ENCODE measurements around the gene TJP3.

The TJP3 gene

DNA sequence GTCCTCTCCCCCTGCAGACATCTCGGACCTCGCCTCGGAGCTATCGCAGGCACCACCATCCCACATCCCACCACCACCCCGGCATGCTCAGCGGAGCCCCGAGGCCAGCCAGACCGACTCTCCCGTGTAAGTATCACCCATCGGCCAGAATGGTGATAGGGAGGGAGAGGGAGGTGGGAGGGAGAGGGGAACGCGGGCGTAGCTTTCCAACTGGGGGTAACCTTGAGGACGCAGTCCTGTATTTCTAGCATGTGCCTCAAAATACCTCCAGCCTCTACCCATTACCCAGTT lies 26.1 kb downstream of the TJP3 start:
- Histone ChIP-seq H3K9ac (no peak overlapping the region), H3K27me3 (no peaks in the 10 kb centered on the region), H3K27ac (no peak overlapping the region), H3K4me1 (peaks cover 0 to 6% (median 2%) of the 10 kb centered on the region in 10 experiments; a peak in 5 of 20 replicates), H3K4me3 (no peak overlapping the region), H3K36me3 (no peaks in the 10 kb centered on the region), H4K20me1 (no peaks in the 10 kb centered on the region), H3K9me3 (replicated peaks in 1 of 11) (no peaks in the 10 kb centered on the region), H3K4me2 (no peak overlapping the region)
- TF ChIP-seq Cebpa-rat (IDR thresholded peaks at IDR 0.05): no peak

DNA sequence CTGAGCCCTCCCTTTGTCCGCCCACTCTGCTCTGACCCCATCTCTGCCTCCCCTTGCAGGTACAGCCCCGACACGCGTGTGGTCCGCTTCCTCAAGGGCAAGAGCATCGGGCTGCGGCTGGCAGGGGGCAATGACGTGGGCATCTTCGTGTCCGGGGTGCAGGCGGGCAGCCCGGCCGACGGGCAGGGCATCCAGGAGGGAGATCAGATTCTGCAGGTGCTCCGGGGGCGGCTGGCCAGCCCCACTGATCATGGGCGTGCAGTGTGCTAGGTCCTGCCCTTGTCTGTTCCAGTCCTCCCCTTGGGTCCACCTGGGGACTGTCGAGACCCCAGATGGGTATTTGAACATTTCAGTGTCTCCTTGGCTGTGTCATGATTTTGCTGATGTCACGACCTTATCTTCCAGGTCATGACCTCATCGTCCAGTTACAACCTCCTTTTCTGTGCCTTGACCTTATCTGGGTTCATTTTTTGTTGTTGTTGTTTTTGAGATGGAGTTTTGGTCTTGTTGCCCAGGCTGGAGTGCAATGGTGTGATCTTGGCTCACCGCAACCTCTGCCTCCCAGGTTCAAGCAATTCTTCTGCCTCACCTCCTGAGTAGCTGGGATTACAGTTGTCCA lies 28.0 kb downstream of the TJP3 start:
- Histone ChIP-seq H3K9me3 (replicated peaks in 1 of 11) (no peaks in the 10 kb centered on the region), H3K9ac (no peak overlapping the region), H4K20me1 (no peaks in the 10 kb centered on the region), H3K4me1 (peaks cover 0 to 12% (median 5%) of the 10 kb centered on the region in 10 experiments; a peak in 5 of 20 replicates), H3K4me3 (no peak overlapping the region), H3K36me3 (no peaks in the 10 kb centered on the region), H3K27me3 (no peaks in the 10 kb centered on the region), H3K27ac (no peak overlapping the region), H3K4me2 (no peak overlapping the region)
- no peak for TF ChIP-seq Cebpa-rat (IDR thresholded peaks at IDR 0.05)

DNA sequence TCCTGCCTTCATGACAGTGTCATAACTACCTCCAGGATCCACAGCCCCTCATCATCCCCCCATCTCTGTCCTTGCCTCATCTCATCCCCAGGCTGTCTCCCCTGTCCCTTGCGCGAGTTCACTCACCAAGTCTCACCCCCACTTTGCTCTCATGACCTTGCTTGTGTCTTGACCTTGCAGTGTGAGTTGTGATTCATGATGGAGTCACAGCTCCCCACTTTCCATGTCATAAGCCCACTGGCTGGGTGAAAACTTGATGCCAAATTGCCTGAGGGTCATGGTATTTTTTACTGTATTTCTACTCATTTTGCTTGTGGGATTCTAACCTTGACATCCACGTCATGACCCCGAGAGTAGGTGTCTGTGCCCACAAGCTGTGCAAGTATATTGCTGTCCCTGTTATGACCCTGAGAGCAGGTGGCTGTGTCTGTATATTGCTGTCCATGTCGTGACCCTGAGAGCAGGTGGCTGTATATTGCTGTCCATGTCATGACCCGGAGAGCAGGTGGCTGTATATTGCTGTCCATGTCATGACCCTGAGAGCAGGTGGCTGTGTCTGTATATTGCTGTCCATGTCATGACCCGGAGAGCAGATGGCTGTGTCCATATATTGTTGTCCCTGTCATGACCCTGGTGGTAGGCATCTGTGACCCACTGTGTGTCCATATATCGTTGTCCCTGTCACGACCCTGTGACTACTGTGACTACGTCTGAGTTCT lies 29.5 kb downstream of the TJP3 start:
- Histone ChIP-seq H3K27ac (no peak overlapping the region), H3K4me2 (no peak overlapping the region), H3K9me3 (replicated peaks in 1 of 11) (no peaks in the 10 kb centered on the region), H4K20me1 (no peaks in the 10 kb centered on the region), H3K36me3 (no peaks in the 10 kb centered on the region), H3K27me3 (no peaks in the 10 kb centered on the region), H3K4me3 (no peak overlapping the region), H3K4me1 (peaks cover 0 to 12% (median 5%) of the 10 kb centered on the region in 10 experiments; a peak in 5 of 20 replicates), H3K9ac (no peak overlapping the region)
- TF ChIP-seq Cebpa-rat (IDR thresholded peaks at IDR 0.05): no peak

DNA sequence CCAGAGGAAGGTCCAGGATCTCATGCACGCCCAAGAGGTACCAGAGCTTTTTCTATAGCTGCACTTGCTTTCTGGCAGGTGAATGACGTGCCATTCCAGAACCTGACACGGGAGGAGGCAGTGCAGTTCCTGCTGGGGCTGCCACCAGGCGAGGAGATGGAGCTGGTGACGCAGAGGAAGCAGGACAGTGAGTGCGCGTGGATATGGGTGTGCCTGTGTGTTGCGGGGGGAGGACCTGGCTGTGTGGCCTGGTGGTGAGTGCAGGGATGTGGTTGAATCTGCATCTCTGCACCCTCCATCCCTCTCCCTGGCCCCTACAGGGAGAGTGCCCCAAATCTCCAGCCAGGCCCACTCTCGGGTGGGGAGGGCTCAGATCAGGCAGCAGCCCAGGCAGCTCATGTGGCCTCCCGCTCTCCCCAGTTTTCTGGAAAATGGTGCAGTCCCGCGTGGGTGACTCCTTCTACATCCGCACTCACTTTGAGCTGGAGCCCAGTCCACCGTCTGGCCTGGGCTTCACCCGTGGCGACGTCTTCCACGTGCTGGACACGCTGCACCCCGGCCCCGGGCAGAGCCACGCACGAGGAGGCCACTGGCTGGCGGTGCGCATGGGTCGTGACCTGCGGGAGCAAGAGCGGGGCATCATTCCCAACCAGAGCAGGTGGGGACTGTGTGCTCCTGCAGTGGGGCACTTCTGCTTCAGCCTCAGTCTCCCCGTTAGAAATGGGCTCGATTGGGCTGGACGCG lies 30.5 kb downstream of the TJP3 start:
- no peaks in the 10 kb centered on the region for H3K27me3 ChIP-seq

DNA sequence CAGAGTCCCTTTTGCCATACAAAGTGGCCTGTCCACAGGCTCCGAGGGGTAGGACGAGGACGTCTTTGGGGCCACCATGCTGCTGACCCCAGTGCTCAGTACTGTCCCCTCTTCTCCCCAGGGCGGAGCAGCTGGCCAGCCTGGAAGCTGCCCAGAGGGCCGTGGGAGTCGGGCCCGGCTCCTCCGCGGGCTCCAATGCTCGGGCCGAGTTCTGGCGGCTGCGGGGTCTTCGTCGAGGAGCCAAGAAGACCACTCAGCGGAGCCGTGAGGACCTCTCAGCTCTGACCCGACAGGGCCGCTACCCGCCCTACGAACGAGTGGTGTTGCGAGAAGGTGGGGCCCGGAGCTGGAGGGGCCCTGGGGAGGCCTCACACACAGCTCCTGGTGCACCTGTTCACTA lies 32.2 kb downstream of the TJP3 start:
- H4K20me1 ChIP-seq: no peaks in the 10 kb centered on the region
- no peak overlapping the region for H3K4me3 ChIP-seq
- H3K27me3 ChIP-seq: no peaks in the 10 kb centered on the region
- H3K9me3 ChIP-seq (replicated peaks in 1 of 11): 0 out of 22 replicates have a peak, but pooled peaks cover 0 to 5% (median 0%) of the 10 kb centered on the region in 11 experiments
- TF ChIP-seq Cebpa-rat (IDR thresholded peaks at IDR 0.05): no peak
- H3K4me1 ChIP-seq: peaks cover 0 to 12% (median 0%) of the 10 kb centered on the region in 10 experiments; a peak in 3 of 20 replicates
- no peak overlapping the region for H3K27ac ChIP-seq
- H3K4me2 ChIP-seq: no peak overlapping the region
- H3K36me3 ChIP-seq: no peaks in the 10 kb centered on the region
- H3K9ac ChIP-seq: no peak overlapping the region

More for the DNA sequence above, 30.5 kb downstream of the TJP3 start:
- Histone ChIP-seq H3K9ac (no peak overlapping the region), H4K20me1 (no peaks in the 10 kb centered on the region), H3K4me3 (no peak overlapping the region), H3K4me2 (no peak overlapping the region), H3K27ac (no peak overlapping the region), H3K4me1 (peaks cover 0 to 12% (median 2%) of the 10 kb centered on the region in 10 experiments; a peak in 5 of 20 replicates), H3K36me3 (no peaks in the 10 kb centered on the region), H3K9me3 (replicated peaks in 1 of 11) (0 out of 22 replicates have a peak, but pooled peaks cover 0 to 5% (median 0%) of the 10 kb centered on the region in 11 experiments)
- TF ChIP-seq Cebpa-rat (IDR thresholded peaks at IDR 0.05): no peak

DNA sequence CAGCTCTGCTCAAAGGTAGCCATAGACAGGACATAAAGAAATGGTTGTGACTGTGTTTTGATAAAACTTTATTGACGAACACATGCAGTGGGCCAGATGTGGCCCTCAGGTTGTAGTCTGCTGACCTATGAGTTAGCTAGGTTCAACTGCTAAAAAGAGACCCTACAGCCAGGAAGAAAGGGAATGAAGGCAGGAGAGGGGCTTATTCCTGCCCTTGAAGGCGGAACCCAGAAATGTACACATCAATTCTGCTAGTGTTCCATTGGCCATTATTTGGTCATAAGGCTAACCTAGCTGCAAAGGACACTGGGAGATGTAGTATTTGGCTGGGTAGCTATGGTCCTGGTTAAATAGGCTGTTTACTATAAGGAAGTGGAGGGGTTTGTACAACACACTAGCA lies 35.3 kb downstream of the TJP3 start:
- TF ChIP-seq Cebpa-rat (IDR thresholded peaks at IDR 0.05): no peak
- Histone ChIP-seq H3K9me3 (replicated peaks in 1 of 11) (0 out of 22 replicates have a peak, but pooled peaks cover 0 to 5% (median 0%) of the 10 kb centered on the region in 11 experiments), H3K4me2 (no peak overlapping the region), H4K20me1 (peaks cover 0 to 4% (median 0%) of the 10 kb centered on the region in 11 experiments; a peak in 1 of 22 replicates), H3K4me3 (no peak overlapping the region), H3K9ac (no peak overlapping the region), H3K27me3 (no peaks in the 10 kb centered on the region), H3K36me3 (no peaks in the 10 kb centered on the region), H3K4me1 (peaks cover 0 to 12% (median 0%) of the 10 kb centered on the region in 10 experiments; a peak in 3 of 20 replicates), H3K27ac (no peak overlapping the region)

DNA sequence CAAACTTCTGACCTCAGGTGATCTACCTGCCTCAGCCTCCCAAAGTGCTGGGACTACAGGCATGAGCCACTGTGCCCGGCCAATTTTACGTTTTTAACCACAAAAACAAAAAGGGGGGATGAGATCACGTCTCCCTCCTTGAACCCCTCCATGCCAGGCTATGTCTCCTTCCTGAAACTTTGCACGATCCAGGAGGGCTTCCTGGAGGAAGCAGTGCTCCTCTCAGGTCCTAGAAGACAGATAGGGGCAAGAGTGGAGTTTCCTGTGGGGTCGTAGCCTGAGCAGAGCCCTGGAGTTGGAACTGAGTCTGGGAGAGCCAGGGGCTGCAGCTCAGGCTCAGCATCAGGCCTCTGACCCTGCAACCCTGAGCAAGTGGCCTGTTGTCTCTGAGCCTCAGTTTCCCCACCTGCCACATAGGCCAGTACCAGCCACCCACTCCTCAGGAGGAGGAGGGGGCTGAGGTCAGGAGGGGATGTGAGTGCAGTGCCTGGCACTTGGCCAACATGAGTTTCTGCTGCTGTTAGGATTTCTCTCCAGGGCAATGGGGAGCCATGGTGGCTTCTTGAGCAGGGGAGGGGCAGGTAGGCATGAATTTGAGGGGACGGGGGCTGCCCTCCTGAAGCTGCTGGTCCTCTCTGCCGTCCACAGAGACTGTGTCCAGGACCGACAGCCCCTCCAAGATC lies 37.3 kb downstream of the TJP3 start:
- Histone ChIP-seq H3K4me2 (no peak overlapping the region), H3K36me3 (peaks cover 6 to 16% (median 13%) of the 10 kb centered on the region in 11 experiments; a peak in 21 of 22 replicates), H3K9ac (no peak overlapping the region), H3K9me3 (replicated peaks in 1 of 11) (0 out of 22 replicates have a peak, but pooled peaks cover 0 to 5% (median 0%) of the 10 kb centered on the region in 11 experiments), H3K27ac (no peak overlapping the region), H3K4me3 (no peak overlapping the region), H3K4me1 (no peaks in the 10 kb centered on the region), H4K20me1 (peaks cover 0 to 4% (median 0%) of the 10 kb centered on the region in 11 experiments; a peak in 1 of 22 replicates), H3K27me3 (no peaks in the 10 kb centered on the region)
- no peak for TF ChIP-seq Cebpa-rat (IDR thresholded peaks at IDR 0.05)

DNA sequence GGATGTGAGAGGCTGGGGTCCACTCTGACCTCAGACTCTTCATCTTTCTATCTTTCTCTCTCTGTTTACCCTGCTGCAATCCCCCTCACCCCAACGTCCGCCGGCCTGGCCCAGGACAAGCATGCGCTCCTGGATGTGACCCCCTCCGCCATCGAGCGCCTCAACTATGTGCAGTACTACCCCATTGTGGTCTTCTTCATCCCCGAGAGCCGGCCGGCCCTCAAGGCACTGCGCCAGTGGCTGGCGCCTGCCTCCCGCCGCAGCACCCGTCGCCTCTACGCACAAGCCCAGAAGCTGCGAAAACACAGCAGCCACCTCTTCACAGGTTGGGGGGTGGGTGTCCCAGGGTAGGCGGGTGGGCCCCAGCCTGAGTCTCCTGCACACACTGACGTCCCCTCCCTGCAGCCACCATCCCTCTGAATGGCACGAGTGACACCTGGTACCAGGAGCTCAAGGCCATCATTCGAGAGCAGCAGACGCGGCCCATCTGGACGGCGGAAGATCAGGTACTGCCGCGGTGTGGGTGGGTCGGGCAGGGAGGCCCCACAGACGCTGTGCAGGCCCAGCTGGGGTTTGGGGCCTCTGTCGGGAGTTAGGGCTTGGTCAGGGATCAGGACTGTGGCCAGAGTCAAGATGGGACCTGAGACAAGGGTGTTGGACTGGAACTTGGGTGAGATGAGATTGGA lies 38.3 kb downstream of the TJP3 start:
- H4K20me1 ChIP-seq: peaks cover 0 to 4% (median 0%) of the 10 kb centered on the region in 11 experiments; a peak in 1 of 22 replicates
- no peaks in the 10 kb centered on the region for H3K4me1 ChIP-seq
- H3K4me2 ChIP-seq: no peak overlapping the region
- no peak overlapping the region for H3K27ac ChIP-seq
- TF ChIP-seq Cebpa-rat (IDR thresholded peaks at IDR 0.05): no peak
- peaks cover 16 to 27% (median 23%) of the 10 kb centered on the region in 11 experiments; a peak in 21 of 22 replicates for H3K36me3 ChIP-seq
- H3K9ac ChIP-seq: no peak overlapping the region
- H3K27me3 ChIP-seq: no peaks in the 10 kb centered on the region
- 0 out of 22 replicates have a peak, but pooled peaks cover 0 to 5% (median 0%) of the 10 kb centered on the region in 11 experiments for H3K9me3 ChIP-seq (replicated peaks in 1 of 11)
- no peak overlapping the region for H3K4me3 ChIP-seq
